Liver (tissue), 3 donors: ENCODE measurements around the gene CTU2.
A peak's percentile ranks its signal among the peaks of the same experiment; 100 is the strongest.

Experiments used
- HNF4G ChIP-seq: IDR thresholded peaks from 2 replicates; pipeline ENCODE4 v1.6.1; 2016; ENCODE audit warnings: antibody characterized with exemption
- RAD21 ChIP-seq, 2 donors: IDR thresholded peaks; 2 replicates each; pipeline ENCODE4 v1.6.1; 2016; ENCODE audit warnings: antibody characterized with exemption in 2 of 2, mild to moderate bottlenecking in 2 of 2
- TAF1 ChIP-seq: conservative IDR thresholded peaks from 2 replicates; pipeline ENCODE4 v1.6.1; 2016; ENCODE audit warnings: antibody characterized with exemption, mild to moderate bottlenecking
- TF ChIP-seq, protein P1 (sequence below): fragments of 150-350 bp; IDR thresholded peaks from 2 replicates; pipeline ENCODE4 v1.5.1; 2017; ENCODE audit warnings: improper control_type of control experiment, low read depth, low read length; ENCODE audit not compliant: missing input control
- donor health status: healthy.
- donor health status: healthy.

DNA sequence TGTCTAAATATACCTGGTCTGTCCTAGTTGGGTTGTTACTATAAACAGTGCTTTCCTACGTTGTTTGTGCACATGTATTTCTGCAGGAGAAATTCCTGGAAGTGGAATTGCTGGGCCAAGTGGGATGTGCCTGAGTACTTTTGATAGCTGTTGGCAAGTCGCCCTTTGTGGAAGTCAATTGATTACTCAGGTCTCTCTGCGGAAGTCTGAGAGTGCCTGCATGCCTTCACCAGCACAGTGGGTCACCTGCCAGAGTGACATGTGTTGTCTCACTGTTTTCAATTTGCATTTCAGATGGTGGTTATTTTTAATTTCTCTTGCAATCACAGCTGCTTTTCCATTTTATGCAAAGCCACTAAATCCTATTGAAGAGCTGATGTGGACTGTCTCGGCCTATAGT is 41.2 kb upstream of the CTU2 start:
- TF ChIP-seq RAD21 (IDR thresholded peaks at IDR 0.05) (peak; percentile 39 to 50), HNF4G (no peak), TAF1 (peak; percentile 2)
- TF ChIP-seq, protein P1, sequence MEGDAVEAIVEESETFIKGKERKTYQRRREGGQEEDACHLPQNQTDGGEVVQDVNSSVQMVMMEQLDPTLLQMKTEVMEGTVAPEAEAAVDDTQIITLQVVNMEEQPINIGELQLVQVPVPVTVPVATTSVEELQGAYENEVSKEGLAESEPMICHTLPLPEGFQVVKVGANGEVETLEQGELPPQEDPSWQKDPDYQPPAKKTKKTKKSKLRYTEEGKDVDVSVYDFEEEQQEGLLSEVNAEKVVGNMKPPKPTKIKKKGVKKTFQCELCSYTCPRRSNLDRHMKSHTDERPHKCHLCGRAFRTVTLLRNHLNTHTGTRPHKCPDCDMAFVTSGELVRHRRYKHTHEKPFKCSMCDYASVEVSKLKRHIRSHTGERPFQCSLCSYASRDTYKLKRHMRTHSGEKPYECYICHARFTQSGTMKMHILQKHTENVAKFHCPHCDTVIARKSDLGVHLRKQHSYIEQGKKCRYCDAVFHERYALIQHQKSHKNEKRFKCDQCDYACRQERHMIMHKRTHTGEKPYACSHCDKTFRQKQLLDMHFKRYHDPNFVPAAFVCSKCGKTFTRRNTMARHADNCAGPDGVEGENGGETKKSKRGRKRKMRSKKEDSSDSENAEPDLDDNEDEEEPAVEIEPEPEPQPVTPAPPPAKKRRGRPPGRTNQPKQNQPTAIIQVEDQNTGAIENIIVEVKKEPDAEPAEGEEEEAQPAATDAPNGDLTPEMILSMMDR, result no peak
